Astrocyte of the cerebellum (primary cell): Measurements from ENCODE around the gene TMA7B.
A peak's percentile ranks its signal among the peaks of the same experiment; 100 is the strongest.

Experiments used
- DNase-seq: peaks from one replicate; pipeline ENCODE4 v3.0.0-alpha.2; 2011; ENCODE audit warnings: low read depth
- H3K4me3 ChIP-seq: 2 replicates; pipeline ENCODE4 v1.5.1; 2011; ENCODE audit warnings: mild to moderate bottlenecking, low read depth, low read length, moderate library complexity
- CTCF ChIP-seq: IDR thresholded peaks from 2 replicates; pipeline ENCODE4 v1.5.1; 2012; ENCODE audit warnings: low read length, low read depth, moderate library complexity, mild to moderate bottlenecking; ENCODE audit errors: missing control alignments
- in situ Hi-C: cut with HindIII; loops from 2 replicates; pipeline ENCODE4 v1.10.0; 2017; ENCODE audit warnings: low sequenced_read_pairs

TMA7B gene

GRCh38 chr22:39966470-39966869 lies 6.3 kb downstream of the TMA7B start:
- TF ChIP-seq CTCF, result no peak
- DNase-seq, result no peak
- H3K4me3 ChIP-seq, result no peak overlapping the region
- in situ Hi-C loops, result no loop called here

GRCh38 chr22:39967103-39967829 lies 7.1 kb downstream of the TMA7B start:
- no peak for TF ChIP-seq CTCF
- DNase-seq, result peak; percentile 61
- in situ Hi-C loops, result no loop called here
- no peak overlapping the region for H3K4me3 ChIP-seq

GRCh38 chr22:39967996-39968972 lies 8.1 kb downstream of the TMA7B start:
- in situ Hi-C loops, result no loop called here
- no peak for DNase-seq
- no peak overlapping the region for H3K4me3 ChIP-seq
- TF ChIP-seq CTCF, result no peak

- in situ Hi-C loops, result no loop called here
- no peak for DNase-seq
- no peak overlapping the region for H3K4me3 ChIP-seq
- TF ChIP-seq CTCF, result no peak
These were observed 10.5 kb downstream of the TMA7B start for GRCh38 chr22:39970742-39971141.

GRCh38 chr22:39972641-39973040 lies 12.4 kb downstream of the TMA7B start:
- in situ Hi-C loops, result no loop called here
- H3K4me3 ChIP-seq, result no peak overlapping the region
- TF ChIP-seq CTCF, result no peak
- DNase-seq, result no peak

- H3K4me3 ChIP-seq, result no peak overlapping the region
- DNase-seq, result no peak
- in situ Hi-C loops, result no loop called here
- TF ChIP-seq CTCF, result no peak
These were observed 13.5 kb downstream of the TMA7B start for GRCh38 chr22:39973656-39974055.
